HepG2 (cell line): ENCODE measurements around the gene ALKBH5. TPM values are rescaled to one million over a fixed set of nuclear protein-coding genes. Genes with fewer than 3 reads are reported as not detected.

Experiments
- ISL2 ChIP-seq: sonication (generic); formaldehyde crosslinking; IDR thresholded peaks from 2 replicates; pipeline ENCODE4 v1.5.0; 2020; ENCODE audit warnings: missing genetic modification reagents
- MTA3 ChIP-seq: sonication (generic); formaldehyde crosslinking; IDR thresholded peaks from 2 replicates; pipeline ENCODE4 v1.4.0; 2020; ENCODE audit warnings: missing genetic modification reagents
- MYC ChIP-seq: sonication (generic); formaldehyde crosslinking; IDR thresholded peaks from 2 replicates; pipeline ENCODE4 v1.9.0; 2021; ENCODE audit warnings: missing genetic modification reagents, borderline replicate concordance
- MYNN ChIP-seq: sonication (generic); formaldehyde crosslinking; IDR thresholded peaks from 2 replicates; pipeline ENCODE4 v1.4.0; 2020; ENCODE audit warnings: mild to moderate bottlenecking, low read depth, missing genetic modification reagents
- PHF8 ChIP-seq: sonication (generic); formaldehyde crosslinking; IDR thresholded peaks from 2 replicates; pipeline ENCODE4 v1.5.0; 2020; ENCODE audit warnings: missing genetic modification reagents
- RFX3 ChIP-seq: IDR thresholded peaks from 2 replicates; pipeline ENCODE4 v1.6.1; 2016; ENCODE audit warnings: missing biosample characterization, missing genetic modification reagents
- TCF7L2 ChIP-seq: IDR thresholded peaks from 2 replicates; pipeline ENCODE4 v1.6.1; 2011; ENCODE audit warnings: mild to moderate bottlenecking, low read depth, low read length, moderate library complexity
- ZBTB42 ChIP-seq: sonication (generic); formaldehyde crosslinking; IDR thresholded peaks from 2 replicates; pipeline ENCODE4 v1.5.0; 2020; ENCODE audit warnings: mild to moderate bottlenecking, missing genetic modification reagents
- ZFP82 ChIP-seq: sonication (generic); formaldehyde crosslinking; IDR thresholded peaks from 2 replicates; pipeline ENCODE4 v1.5.1; 2020; ENCODE audit warnings: mild to moderate bottlenecking, missing genetic modification reagents, borderline replicate concordance
- ZNF17 ChIP-seq: sonication (generic); formaldehyde crosslinking; IDR thresholded peaks from 2 replicates; pipeline ENCODE4 v1.5.0; 2020; ENCODE audit warnings: mild to moderate bottlenecking, missing genetic modification reagents
- ZNF549 ChIP-seq: sonication (generic); formaldehyde crosslinking; IDR thresholded peaks from 2 replicates; pipeline ENCODE4 v1.5.0; 2020; ENCODE audit warnings: missing genetic modification reagents
- ZNF558 ChIP-seq: sonication (generic); formaldehyde crosslinking; IDR thresholded peaks from 2 replicates; pipeline ENCODE4 v1.9.0; 2022; ENCODE audit warnings: mild to moderate bottlenecking, missing genetic modification reagents, borderline replicate concordance
- ZNF616 ChIP-seq: sonication (generic); formaldehyde crosslinking; IDR thresholded peaks from 2 replicates; pipeline ENCODE4 v1.5.0; 2020; ENCODE audit warnings: low read depth, mild to moderate bottlenecking, missing genetic modification reagents
- ZNF740 ChIP-seq: sonication (generic); formaldehyde crosslinking; IDR thresholded peaks from 2 replicates; pipeline ENCODE4 v1.4.0; 2020; ENCODE audit warnings: missing genetic modification reagents
- ZNF746 ChIP-seq: sonication (generic); formaldehyde crosslinking; IDR thresholded peaks from 2 replicates; pipeline ENCODE4 v1.8.0; 2022; ENCODE audit warnings: mild to moderate bottlenecking, missing genetic modification reagents
- ZNF782 ChIP-seq: sonication (generic); formaldehyde crosslinking; IDR thresholded peaks from 2 replicates; pipeline ENCODE4 v1.4.0; 2020; ENCODE audit warnings: missing genetic modification reagents, mild to moderate bottlenecking, borderline replicate concordance
- ZSCAN5A ChIP-seq: sonication (generic); formaldehyde crosslinking; IDR thresholded peaks from 2 replicates; pipeline ENCODE4 v1.8.0; 2022; ENCODE audit warnings: mild to moderate bottlenecking, missing genetic modification reagents, borderline replicate concordance
- polyA plus RNA-seq, 8 experiments: library from polyadenylated mRNA; depleted of rRNA in 3 of 8; stranded (reverse) in 7 of 8; unstranded in 1 of 8; fragments of >200 nt; fragmentation: Illumina TruSeq in 4 of 8; extraction: Trizol in 4 of 8; gene quantifications; 2 replicates each; pipeline versions ENCODE4 v1.2.1 to v1.2.3, GENCODE V29; 2011 to 2016; ENCODE audit warnings: low read depth in 4 of 8, missing spikeins in 1 of 8, mixed read lengths in 1 of 8; ENCODE audit not compliant: insufficient read depth in 1 of 8
- total RNA-seq, 5 experiments: library from RNA; depleted of rRNA; stranded (reverse); fragments of >200 nt; fragmentation: Illumina TruSeq; extraction: Trizol; gene quantifications; 2 replicates each; pipeline ENCODE4 v1.2.3, GENCODE V29; 2016; ENCODE audit warnings: low read depth in 1 of 5
- TF ChIP-seq, protein P1 (sequence below): sonication (generic); formaldehyde crosslinking; IDR thresholded peaks from 2 replicates; pipeline ENCODE4 v1.8.0; 2022; ENCODE audit warnings: missing genetic modification reagents, mild to moderate bottlenecking, inconsistent platforms, borderline replicate concordance
- TF ChIP-seq, protein P2 (sequence below): sonication (generic); formaldehyde crosslinking; IDR thresholded peaks from 2 replicates; pipeline ENCODE4 v1.9.0; 2022; ENCODE audit warnings: missing genetic modification reagents, mild to moderate bottlenecking, borderline replicate concordance
- TF ChIP-seq, protein P3 (sequence below): sonication (generic); formaldehyde crosslinking; conservative IDR thresholded peaks from 2 replicates; pipeline ENCODE4 v1.4.0; 2020; ENCODE audit warnings: missing genetic modification reagents
- TF ChIP-seq, protein P4 (sequence below): sonication (generic); formaldehyde crosslinking; IDR thresholded peaks from 2 replicates; pipeline ENCODE4 v1.8.1; 2023; ENCODE audit warnings: mild to moderate bottlenecking, inconsistent platforms, moderate library complexity, missing genetic modification reagents, borderline replicate concordance
- TF ChIP-seq, protein P5 (sequence below): IDR thresholded peaks from 2 replicates; pipeline ENCODE4 v1.6.1; 2016; ENCODE audit warnings: low read depth, borderline replicate concordance

Gene ALKBH5
- total and polyA plus RNA-seq, 2 of the 13 experiments (the other 11 are each of a cell fraction or from before 2014, with no cell fraction given) = 68.9 to 76.9 TPM

DNA sequence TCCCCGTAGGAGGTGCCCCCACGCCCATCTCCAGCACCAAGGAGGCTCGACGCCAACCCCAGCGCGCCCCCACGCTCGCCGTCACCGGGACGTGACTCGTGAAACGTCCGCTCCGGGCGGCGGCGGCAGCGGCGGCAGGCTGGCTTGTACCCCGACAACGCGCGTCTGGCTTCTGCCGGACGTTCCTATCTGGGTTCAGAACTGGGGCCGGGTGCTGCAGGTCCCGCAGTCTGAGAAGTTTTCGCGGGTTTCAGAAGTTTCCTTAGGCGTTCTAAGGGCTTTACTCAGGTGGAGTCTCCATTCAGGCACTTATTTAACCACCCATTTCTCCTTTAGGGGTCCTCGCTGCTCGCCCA is 672 bp upstream of the ALKBH5 start (continued):
- TF ChIP-seq, protein P1, sequence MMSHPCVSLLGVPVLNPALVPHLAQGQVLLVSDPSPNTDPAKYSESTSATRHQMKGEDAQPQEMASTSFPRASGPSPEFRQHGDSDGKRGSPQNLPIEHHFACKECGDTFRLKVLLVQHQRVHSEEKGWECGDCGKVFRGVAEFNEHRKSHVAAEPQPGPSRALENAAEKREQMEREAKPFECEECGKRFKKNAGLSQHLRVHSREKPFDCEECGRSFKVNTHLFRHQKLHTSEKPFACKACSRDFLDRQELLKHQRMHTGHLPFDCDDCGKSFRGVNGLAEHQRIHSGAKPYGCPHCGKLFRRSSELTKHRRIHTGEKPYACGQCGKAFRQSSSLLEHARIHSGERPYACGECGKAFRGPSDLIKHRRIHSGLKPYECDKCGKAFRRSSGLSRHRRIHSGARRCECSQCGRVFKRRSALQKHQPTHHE (CRISPR knock-in tag) = 0 out of 2 replicates have a peak, but pooled peaks have one; percentile 35
- TF ChIP-seq PHF8 (CRISPR knock-in tag) (peak; percentile 78), TCF7L2 (no peak), ZBTB42 (CRISPR knock-in tag) (0 out of 2 replicates have a peak, but pooled peaks have one; percentile 59), RFX3 (no peak), ZNF740 (no peak), MYNN (no peak), MTA3 (CRISPR knock-in tag) (no peak), ZFP82 (no peak), ZNF17 (CRISPR knock-in tag) (no peak), MYC (CRISPR knock-in tag) (peak; percentile 57; the same call in 1 of the 2 replicates), ZSCAN5A (CRISPR knock-in tag) (no peak), ZNF746 (CRISPR knock-in tag) (peak; percentile 38; the same call in 1 of the 2 replicates), ZNF549 (no peak), ZNF558 (CRISPR knock-in tag) (no peak), ZNF616 (CRISPR knock-in tag) (no peak), ZNF782 (CRISPR knock-in tag) (peak; percentile 71; the same call in 1 of the 2 replicates), ISL2 (CRISPR knock-in tag) (peak; percentile 58; the same call in 1 of the 2 replicates)
- TF ChIP-seq, protein P2, sequence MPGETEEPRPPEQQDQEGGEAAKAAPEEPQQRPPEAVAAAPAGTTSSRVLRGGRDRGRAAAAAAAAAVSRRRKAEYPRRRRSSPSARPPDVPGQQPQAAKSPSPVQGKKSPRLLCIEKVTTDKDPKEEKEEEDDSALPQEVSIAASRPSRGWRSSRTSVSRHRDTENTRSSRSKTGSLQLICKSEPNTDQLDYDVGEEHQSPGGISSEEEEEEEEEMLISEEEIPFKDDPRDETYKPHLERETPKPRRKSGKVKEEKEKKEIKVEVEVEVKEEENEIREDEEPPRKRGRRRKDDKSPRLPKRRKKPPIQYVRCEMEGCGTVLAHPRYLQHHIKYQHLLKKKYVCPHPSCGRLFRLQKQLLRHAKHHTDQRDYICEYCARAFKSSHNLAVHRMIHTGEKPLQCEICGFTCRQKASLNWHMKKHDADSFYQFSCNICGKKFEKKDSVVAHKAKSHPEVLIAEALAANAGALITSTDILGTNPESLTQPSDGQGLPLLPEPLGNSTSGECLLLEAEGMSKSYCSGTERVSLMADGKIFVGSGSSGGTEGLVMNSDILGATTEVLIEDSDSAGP = no peak
- TF ChIP-seq, protein P3, sequence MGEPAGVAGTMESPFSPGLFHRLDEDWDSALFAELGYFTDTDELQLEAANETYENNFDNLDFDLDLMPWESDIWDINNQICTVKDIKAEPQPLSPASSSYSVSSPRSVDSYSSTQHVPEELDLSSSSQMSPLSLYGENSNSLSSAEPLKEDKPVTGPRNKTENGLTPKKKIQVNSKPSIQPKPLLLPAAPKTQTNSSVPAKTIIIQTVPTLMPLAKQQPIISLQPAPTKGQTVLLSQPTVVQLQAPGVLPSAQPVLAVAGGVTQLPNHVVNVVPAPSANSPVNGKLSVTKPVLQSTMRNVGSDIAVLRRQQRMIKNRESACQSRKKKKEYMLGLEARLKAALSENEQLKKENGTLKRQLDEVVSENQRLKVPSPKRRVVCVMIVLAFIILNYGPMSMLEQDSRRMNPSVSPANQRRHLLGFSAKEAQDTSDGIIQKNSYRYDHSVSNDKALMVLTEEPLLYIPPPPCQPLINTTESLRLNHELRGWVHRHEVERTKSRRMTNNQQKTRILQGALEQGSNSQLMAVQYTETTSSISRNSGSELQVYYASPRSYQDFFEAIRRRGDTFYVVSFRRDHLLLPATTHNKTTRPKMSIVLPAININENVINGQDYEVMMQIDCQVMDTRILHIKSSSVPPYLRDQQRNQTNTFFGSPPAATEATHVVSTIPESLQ (CRISPR knock-in tag) = no peak
- TF ChIP-seq, protein P4, sequence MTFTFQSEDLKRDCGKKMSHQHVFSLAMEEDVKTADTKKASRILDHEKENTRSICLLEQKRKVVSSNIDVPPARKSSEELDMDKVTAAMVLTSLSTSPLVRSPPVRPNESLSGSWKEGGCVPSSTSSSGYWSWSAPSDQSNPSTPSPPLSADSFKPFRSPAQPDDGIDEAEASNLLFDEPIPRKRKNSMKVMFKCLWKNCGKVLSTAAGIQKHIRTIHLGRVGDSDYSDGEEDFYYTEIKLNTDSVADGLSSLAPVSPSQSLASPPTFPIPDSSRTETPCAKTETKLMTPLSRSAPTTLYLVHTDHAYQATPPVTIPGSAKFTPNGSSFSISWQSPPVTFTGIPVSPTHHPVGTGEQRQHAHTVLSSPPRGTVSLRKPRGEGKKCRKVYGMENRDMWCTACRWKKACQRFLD (CRISPR knock-in tag) = peak; percentile 52; the same call in 1 of the 2 replicates
- TF ChIP-seq, protein P5, sequence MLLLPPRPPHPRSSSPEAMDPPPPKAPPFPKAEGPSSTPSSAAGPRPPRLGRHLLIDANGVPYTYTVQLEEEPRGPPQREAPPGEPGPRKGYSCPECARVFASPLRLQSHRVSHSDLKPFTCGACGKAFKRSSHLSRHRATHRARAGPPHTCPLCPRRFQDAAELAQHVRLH (CRISPR knock-in tag) = no peak; the same call in 1 of the 2 replicates
